ENCODE measurements around the gene OR52H1.

OR52H1 gene

DNA sequence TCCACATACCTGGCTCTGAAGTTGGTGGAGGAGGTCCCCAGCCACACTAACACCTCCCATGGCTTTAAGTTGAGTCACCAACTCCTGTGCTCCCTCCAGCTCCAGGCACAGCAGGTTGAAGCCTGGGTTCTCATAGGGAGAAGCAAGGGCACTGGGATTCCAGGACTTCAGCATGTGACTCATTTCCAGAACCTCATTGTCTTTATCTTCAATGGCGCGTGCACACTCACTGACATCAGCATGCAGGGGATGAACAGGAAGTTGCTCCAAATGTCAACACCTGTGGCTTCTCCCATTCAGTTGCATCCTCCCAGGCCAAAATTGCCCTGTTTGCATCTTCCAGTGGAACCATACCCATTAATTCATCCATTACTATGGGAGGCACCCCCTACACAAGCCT is 26.0 kb downstream of the OR52H1 start:
- TF ChIP-seq, protein P1, sequence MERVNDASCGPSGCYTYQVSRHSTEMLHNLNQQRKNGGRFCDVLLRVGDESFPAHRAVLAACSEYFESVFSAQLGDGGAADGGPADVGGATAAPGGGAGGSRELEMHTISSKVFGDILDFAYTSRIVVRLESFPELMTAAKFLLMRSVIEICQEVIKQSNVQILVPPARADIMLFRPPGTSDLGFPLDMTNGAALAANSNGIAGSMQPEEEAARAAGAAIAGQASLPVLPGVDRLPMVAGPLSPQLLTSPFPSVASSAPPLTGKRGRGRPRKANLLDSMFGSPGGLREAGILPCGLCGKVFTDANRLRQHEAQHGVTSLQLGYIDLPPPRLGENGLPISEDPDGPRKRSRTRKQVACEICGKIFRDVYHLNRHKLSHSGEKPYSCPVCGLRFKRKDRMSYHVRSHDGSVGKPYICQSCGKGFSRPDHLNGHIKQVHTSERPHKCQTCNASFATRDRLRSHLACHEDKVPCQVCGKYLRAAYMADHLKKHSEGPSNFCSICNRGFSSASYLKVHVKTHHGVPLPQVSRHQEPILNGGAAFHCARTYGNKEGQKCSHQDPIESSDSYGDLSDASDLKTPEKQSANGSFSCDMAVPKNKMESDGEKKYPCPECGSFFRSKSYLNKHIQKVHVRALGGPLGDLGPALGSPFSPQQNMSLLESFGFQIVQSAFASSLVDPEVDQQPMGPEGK (CRISPR knock-in tag; IDR thresholded peaks at IDR 0.05; ENCODE audit: borderline replicate concordance): no peak
- TF ChIP-seq ZC3H10 (CRISPR knock-in tag; IDR thresholded peaks at IDR 0.05): no peak
- TF ChIP-seq ZFP3 (CRISPR knock-in tag; IDR thresholded peaks at IDR 0.05): no peak
- TF ChIP-seq ZNF8 (CRISPR knock-in tag; IDR thresholded peaks at IDR 0.05): no peak
- no peak for TF ChIP-seq ESRRG (CRISPR knock-in tag; IDR thresholded peaks at IDR 0.05)
- TF ChIP-seq, protein P2, sequence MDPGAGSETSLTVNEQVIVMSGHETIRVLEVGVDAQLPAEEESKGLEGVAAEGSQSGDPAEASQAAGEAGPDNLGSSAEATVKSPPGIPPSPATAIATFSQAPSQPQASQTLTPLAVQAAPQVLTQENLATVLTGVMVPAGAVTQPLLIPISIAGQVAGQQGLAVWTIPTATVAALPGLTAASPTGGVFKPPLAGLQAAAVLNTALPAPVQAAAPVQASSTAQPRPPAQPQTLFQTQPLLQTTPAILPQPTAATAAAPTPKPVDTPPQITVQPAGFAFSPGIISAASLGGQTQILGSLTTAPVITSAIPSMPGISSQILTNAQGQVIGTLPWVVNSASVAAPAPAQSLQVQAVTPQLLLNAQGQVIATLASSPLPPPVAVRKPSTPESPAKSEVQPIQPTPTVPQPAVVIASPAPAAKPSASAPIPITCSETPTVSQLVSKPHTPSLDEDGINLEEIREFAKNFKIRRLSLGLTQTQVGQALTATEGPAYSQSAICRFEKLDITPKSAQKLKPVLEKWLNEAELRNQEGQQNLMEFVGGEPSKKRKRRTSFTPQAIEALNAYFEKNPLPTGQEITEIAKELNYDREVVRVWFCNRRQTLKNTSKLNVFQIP (CRISPR knock-in tag; IDR thresholded peaks at IDR 0.05; ENCODE audit: borderline replicate concordance, low read depth): no peak
- no peak for TF ChIP-seq OSR1 (CRISPR knock-in tag; IDR thresholded peaks at IDR 0.05)
- TF ChIP-seq ZNF565 (CRISPR knock-in tag; conservative IDR thresholded peaks at IDR 0.05; ENCODE audit: low read depth): no peak
- TF ChIP-seq SNAI2 (CRISPR knock-in tag; IDR thresholded peaks at IDR 0.05): no peak
- no peak for TF ChIP-seq TOX (CRISPR knock-in tag; IDR thresholded peaks at IDR 0.05; ENCODE audit: borderline replicate concordance)
- TF ChIP-seq, protein P3, sequence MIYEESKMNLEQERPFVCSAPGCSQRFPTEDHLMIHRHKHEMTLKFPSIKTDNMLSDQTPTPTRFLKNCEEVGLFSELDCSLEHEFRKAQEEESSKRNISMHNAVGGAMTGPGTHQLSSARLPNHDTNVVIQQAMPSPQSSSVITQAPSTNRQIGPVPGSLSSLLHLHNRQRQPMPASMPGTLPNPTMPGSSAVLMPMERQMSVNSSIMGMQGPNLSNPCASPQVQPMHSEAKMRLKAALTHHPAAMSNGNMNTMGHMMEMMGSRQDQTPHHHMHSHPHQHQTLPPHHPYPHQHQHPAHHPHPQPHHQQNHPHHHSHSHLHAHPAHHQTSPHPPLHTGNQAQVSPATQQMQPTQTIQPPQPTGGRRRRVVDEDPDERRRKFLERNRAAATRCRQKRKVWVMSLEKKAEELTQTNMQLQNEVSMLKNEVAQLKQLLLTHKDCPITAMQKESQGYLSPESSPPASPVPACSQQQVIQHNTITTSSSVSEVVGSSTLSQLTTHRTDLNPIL (CRISPR knock-in tag; IDR thresholded peaks at IDR 0.05; ENCODE audit: low read depth): no peak
- no peak for TF ChIP-seq PPARA (CRISPR knock-in tag; IDR thresholded peaks at IDR 0.05; ENCODE audit: borderline replicate concordance)
- no peak for TF ChIP-seq ARNTL (CRISPR knock-in tag; IDR thresholded peaks at IDR 0.05; ENCODE audit: borderline replicate concordance, low read depth)
- TF ChIP-seq GLIS3 (CRISPR knock-in tag; IDR thresholded peaks at IDR 0.05): no peak
- TF ChIP-seq ZNF70 (CRISPR knock-in tag; IDR thresholded peaks at IDR 0.05): no peak
- TF ChIP-seq, protein P4, sequence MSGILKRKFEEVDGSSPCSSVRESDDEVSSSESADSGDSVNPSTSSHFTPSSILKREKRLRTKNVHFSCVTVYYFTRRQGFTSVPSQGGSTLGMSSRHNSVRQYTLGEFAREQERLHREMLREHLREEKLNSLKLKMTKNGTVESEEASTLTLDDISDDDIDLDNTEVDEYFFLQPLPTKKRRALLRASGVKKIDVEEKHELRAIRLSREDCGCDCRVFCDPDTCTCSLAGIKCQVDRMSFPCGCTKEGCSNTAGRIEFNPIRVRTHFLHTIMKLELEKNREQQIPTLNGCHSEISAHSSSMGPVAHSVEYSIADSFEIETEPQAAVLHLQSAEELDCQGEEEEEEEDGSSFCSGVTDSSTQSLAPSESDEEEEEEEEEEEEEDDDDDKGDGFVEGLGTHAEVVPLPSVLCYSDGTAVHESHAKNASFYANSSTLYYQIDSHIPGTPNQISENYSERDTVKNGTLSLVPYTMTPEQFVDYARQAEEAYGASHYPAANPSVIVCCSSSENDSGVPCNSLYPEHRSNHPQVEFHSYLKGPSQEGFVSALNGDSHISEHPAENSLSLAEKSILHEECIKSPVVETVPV (CRISPR knock-in tag; IDR thresholded peaks at IDR 0.05): no peak
- TF ChIP-seq ZFP30 (CRISPR knock-in tag; IDR thresholded peaks at IDR 0.05): no peak
- no peak for TF ChIP-seq RARB (CRISPR knock-in tag; IDR thresholded peaks at IDR 0.05)
- TF ChIP-seq CSDC2 (CRISPR knock-in tag; IDR thresholded peaks at IDR 0.05): no peak
- ATAC-seq: no peak

DNA sequence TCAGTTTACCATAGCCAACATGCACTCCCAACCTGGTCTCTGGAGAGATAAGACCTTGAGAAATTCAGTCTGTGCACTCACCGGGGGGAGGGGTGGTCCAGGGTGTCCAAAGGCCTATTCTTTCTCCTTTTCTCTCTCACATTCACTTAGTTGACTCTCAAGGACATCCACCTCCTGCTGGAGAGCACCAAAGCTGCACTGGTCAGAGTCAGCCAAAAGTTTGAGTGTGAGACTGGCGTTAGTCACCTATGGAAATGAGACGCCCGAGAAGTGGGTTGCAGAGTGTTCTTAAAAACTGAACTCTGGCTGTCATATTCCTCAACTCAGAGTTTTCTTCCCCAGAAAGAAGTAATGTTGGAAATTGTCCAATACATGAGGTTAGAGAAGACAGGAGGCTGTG is 26.8 kb downstream of the OR52H1 start:
- TF ChIP-seq SNAI2 (CRISPR knock-in tag; IDR thresholded peaks at IDR 0.05) (no peak), ZFP30 (CRISPR knock-in tag; IDR thresholded peaks at IDR 0.05) (no peak), TOX (CRISPR knock-in tag; IDR thresholded peaks at IDR 0.05; ENCODE audit: borderline replicate concordance) (no peak), ZNF8 (CRISPR knock-in tag; IDR thresholded peaks at IDR 0.05) (no peak), PPARA (CRISPR knock-in tag; IDR thresholded peaks at IDR 0.05; ENCODE audit: borderline replicate concordance) (no peak), ZC3H10 (CRISPR knock-in tag; IDR thresholded peaks at IDR 0.05) (no peak), ISL1 (CRISPR knock-in tag; IDR thresholded peaks at IDR 0.05) (no peak), ESRRG (CRISPR knock-in tag; IDR thresholded peaks at IDR 0.05) (no peak), OSR1 (CRISPR knock-in tag; IDR thresholded peaks at IDR 0.05) (no peak), GLIS3 (CRISPR knock-in tag; IDR thresholded peaks at IDR 0.05) (no peak), ARNTL (CRISPR knock-in tag; IDR thresholded peaks at IDR 0.05; ENCODE audit: borderline replicate concordance, low read depth) (no peak), TCF4 (CRISPR knock-in tag; IDR thresholded peaks at IDR 0.05; ENCODE audit: borderline replicate concordance) (no peak), ZNF70 (CRISPR knock-in tag; IDR thresholded peaks at IDR 0.05) (no peak), ZFP3 (CRISPR knock-in tag; IDR thresholded peaks at IDR 0.05) (no peak), CSDC2 (CRISPR knock-in tag; IDR thresholded peaks at IDR 0.05) (no peak)
- TF ChIP-seq, protein P3 (CRISPR knock-in tag; IDR thresholded peaks at IDR 0.05; ENCODE audit: low read depth): no peak
- TF ChIP-seq, protein P4 (CRISPR knock-in tag; IDR thresholded peaks at IDR 0.05): no peak
- TF ChIP-seq, protein P2 (CRISPR knock-in tag; IDR thresholded peaks at IDR 0.05; ENCODE audit: borderline replicate concordance, low read depth): no peak
- ATAC-seq: no peak

Data from SK-N-SH treated with all-trans-retinoic acid at 6 μM for 48 hours (cell line).